RWPE1 (cell line): ENCODE measurements around the gene TPD52L2.
A peak's percentile ranks its signal among the peaks of the same experiment; 100 is the strongest.
"Not testable (repeated sequence)": the region's sequence is repeated elsewhere in the genome, so short reads cannot be mapped to it uniquely, and the experiment has no call there.

Experiments
- CTCF ChIA-PET: fragments of 350-600 bp; sonication (Branson Sonifier 250); formaldehyde crosslinking; extraction: SDS; loops from one replicate; lab custom pipeline; 2021; lab: Yijun Ruan, JAX
- POLR2A ChIA-PET: fragments of 400-600 bp; formaldehyde crosslinking; extraction: SDS; loops from one replicate; lab custom pipeline; 2020; ENCODE audit warnings: antibody characterized with exemption; ENCODE audit not compliant: low non-redundant PET; lab: Yijun Ruan, JAX
- DNase-seq: peaks from one replicate; pipeline ENCODE4 v3.0.0; 2012; ENCODE audit warnings: low spot score
- H3K27ac ChIP-seq: fragments of 450-650 bp; 2 replicates; pipeline ENCODE4 v1.5.1; 2017
- CTCF ChIP-seq: fragments of 450-650 bp; conservative IDR thresholded peaks from 2 replicates; pipeline ENCODE4 v1.5.1; 2017; ENCODE audit warnings: low read depth, mild to moderate bottlenecking

The TPD52L2 gene

GRCh38 chr20:63846128-63846771 lies 18.8 kb upstream of the TPD52L2 start:
- ChIA-PET CTCF (no interaction called here), POLR2A (interaction anchor here (0.7 kb wide), 1 partner anchor 272 kb away, joined by 4 read pairs; the partner anchor contains the start of gene HELZ2)
- TF ChIP-seq CTCF = no peak
- H3K27ac ChIP-seq = peak overlapping the region; percentile 33; the same call in 1 of the 2 replicates
- peak; percentile 58 for DNase-seq

GRCh38 chr20:63846888-63847236 lies 18.2 kb upstream of the TPD52L2 start:
- no peak for DNase-seq
- TF ChIP-seq CTCF = no peak
- ChIA-PET CTCF (no interaction called here), POLR2A (no interaction called here)
- H3K27ac ChIP-seq = peak overlapping the region; percentile 33; the same call in 1 of the 2 replicates

GRCh38 chr20:63847237-63848002 lies 17.6 kb upstream of the TPD52L2 start:
- no peak for TF ChIP-seq CTCF
- DNase-seq = no peak
- H3K27ac ChIP-seq = no peak overlapping the region
- ChIA-PET POLR2A (no interaction called here), CTCF (interaction anchor here (0.5 to 0.7 kb wide), 2 partner anchors 27 to 127 kb away, joined by 3 to 4 read pairs; no protein-coding TSS in a partner anchor)

GRCh38 chr20:63848003-63848911 lies 16.8 kb upstream of the TPD52L2 start:
- POLR2A ChIA-PET = no interaction called here
- no peak overlapping the region for H3K27ac ChIP-seq
- CTCF ChIA-PET = interaction anchor here (0.7 kb wide), 1 partner anchor 126 kb away, joined by 4 read pairs; no protein-coding TSS in a partner anchor
- DNase-seq = no peak
- TF ChIP-seq CTCF = no peak

GRCh38 chr20:63850689-63851547 lies 14.2 kb upstream of the TPD52L2 start:
- no peak overlapping the region for H3K27ac ChIP-seq
- CTCF ChIA-PET = interaction anchor here (1.0 kb wide), 1 partner anchor 65 kb away, joined by 9 read pairs; no protein-coding TSS in a partner anchor
- POLR2A ChIA-PET = interaction anchor here (0.5 kb wide), 1 partner anchor 13 kb away, joined by 3 read pairs; no protein-coding TSS in a partner anchor
- no peak for TF ChIP-seq CTCF
- DNase-seq = no peak

- POLR2A ChIA-PET = interaction anchor here (0.5 kb wide), 1 partner anchor 12 kb away, joined by 3 read pairs; no protein-coding TSS in a partner anchor
- CTCF ChIA-PET, DNase-seq, H3K27ac ChIP-seq: not testable (repeated sequence)
Observed at GRCh38 chr20:63851548-63851943, 13.5 kb upstream of the TPD52L2 start.

GRCh38 chr20:63853733-63854068 lies 11.4 kb upstream of the TPD52L2 start:
- H3K27ac ChIP-seq, POLR2A ChIA-PET, DNase-seq: not testable (repeated sequence)
- CTCF ChIA-PET = interaction anchor here (2.2 kb wide), 1 partner anchor 11 kb away, joined by 11 read pairs; the partner anchor contains the start of gene TPD52L2
